Keratinocyte (primary cell): ENCODE data around the gene THOP1. TPM values are rescaled to one million over a fixed set of nuclear protein-coding genes. Genes with fewer than 3 reads are reported as not detected.

Experiments used
- DNase-seq: peaks from one replicate; pipeline ENCODE4 v3.0.0-alpha.2; 2011; ENCODE audit warnings: low read depth, missing footprints, low spot score
- FAIRE-seq: peaks from 2 replicates; lab custom pipeline; 2011; peaks lifted over from hg19 to GRCh38; lab: Jason Lieb, UNC
- H2AFZ ChIP-seq: 2 replicates; pipeline ENCODE4 v1.6.0; 2012; ENCODE audit warnings: low read length, control low read depth, inconsistent platforms; ENCODE audit not compliant: control insufficient read depth
- H3K27ac ChIP-seq: 2 replicates; pipeline ENCODE4 v1.5.1; 2011; ENCODE audit warnings: low read length; ENCODE audit not compliant: control insufficient read depth, insufficient read depth
- H3K27me3 ChIP-seq: 3 replicates; pipeline ENCODE4 v1.6.0; 2011; ENCODE audit warnings: low read length; ENCODE audit not compliant: control insufficient read depth, insufficient read depth; ENCODE audit errors: extremely low read depth
- H3K36me3 ChIP-seq, 2 experiments: 2 replicates in 1 of 2; 3 replicates in 1 of 2; pipeline ENCODE4 v1.5.1; 2011; ENCODE audit warnings: low read length in 2 of 2, mild to moderate bottlenecking in 1 of 2; ENCODE audit not compliant: control insufficient read depth in 2 of 2, insufficient read depth in 2 of 2; ENCODE audit errors: extremely low read depth in 1 of 2
- H3K4me1 ChIP-seq: 3 replicates; pipeline ENCODE4 v1.5.1; 2011; ENCODE audit warnings: low read length; ENCODE audit not compliant: control insufficient read depth, insufficient read depth; ENCODE audit errors: extremely low read depth
- H3K4me2 ChIP-seq: 3 replicates; pipeline ENCODE4 v1.6.0; 2011; ENCODE audit warnings: low read depth, low read length; ENCODE audit not compliant: control insufficient read depth, insufficient read depth; ENCODE audit errors: extremely low read depth
- H3K4me3 ChIP-seq, 3 experiments: fragments of 200-600 bp in 1 of 3; sonication (generic) in 1 of 3; 2 replicates in 2 of 3; 3 replicates in 1 of 3; pipeline ENCODE4 v1.5.1; 2011 to 2016; ENCODE audit warnings: low read length in 3 of 3, mild to moderate bottlenecking in 3 of 3, control low read depth in 2 of 3, inconsistent platforms in 1 of 3, low read depth in 1 of 3, mixed read lengths in 1 of 3, mixed run types in 1 of 3, moderate library complexity in 1 of 3; ENCODE audit not compliant: control insufficient read depth in 2 of 3, insufficient read depth in 2 of 3; ENCODE audit errors: extremely low read depth in 1 of 3
- H3K79me2 ChIP-seq: 2 replicates; pipeline ENCODE4 v1.6.0; 2012; ENCODE audit warnings: low read length; ENCODE audit not compliant: control insufficient read depth, insufficient read depth
- H3K9ac ChIP-seq: 3 replicates; pipeline ENCODE4 v1.6.0; 2011; ENCODE audit warnings: low read length; ENCODE audit not compliant: control insufficient read depth, insufficient read depth; ENCODE audit errors: extremely low read depth
- H3K9me1 ChIP-seq: 3 replicates; pipeline ENCODE4 v1.6.0; 2011; ENCODE audit warnings: low read length; ENCODE audit not compliant: control insufficient read depth, insufficient read depth; ENCODE audit errors: extremely low read depth
- H3K9me3 ChIP-seq: 2 replicates; pipeline ENCODE4 v1.5.1; 2012; ENCODE audit warnings: low read depth, low read length; ENCODE audit not compliant: control insufficient read depth
- H4K20me1 ChIP-seq: 3 replicates; pipeline ENCODE4 v1.6.0; 2011; ENCODE audit warnings: low read length; ENCODE audit not compliant: control insufficient read depth, insufficient read depth; ENCODE audit errors: extremely low read depth
- EZH2 ChIP-seq: IDR thresholded peaks from one replicate; pipeline ENCODE4 v1.6.1; 2012; ENCODE audit warnings: inconsistent platforms, mild to moderate bottlenecking, low read length, moderate library complexity
- dilution Hi-C: fragments of 300-500 bp; cut with MboI; formaldehyde crosslinking; loops from one replicate; pipeline ENCODE4 v1.7.0; 2020; ENCODE audit warnings: low sequenced_read_pairs; ENCODE audit not compliant: extremely low pct_ligation_motif_present
- polyA plus RNA-seq, 5 experiments: library from polyadenylated mRNA; depleted of rRNA in 3 of 5; stranded (reverse) in 3 of 5; stranded (forward) in 1 of 5; unstranded in 1 of 5; fragments of >200 nt; gene quantifications; 1 replicate in 1 of 5; 2 replicates in 3 of 5; 3 replicates in 1 of 5; pipeline versions ENCODE4 v1.2.1 to v1.2.3, GENCODE V29; 2011 to 2012; ENCODE audit warnings: missing spikeins in 2 of 5, low read depth in 1 of 5, low replicate concordance in 1 of 5
- TF ChIP-seq, protein P1 (sequence below), 3 experiments: IDR thresholded peaks in 1 of 3; conservative IDR thresholded peaks in 1 of 3; optimal IDR thresholded peaks in 1 of 3; 2 replicates in 2 of 3; 3 replicates in 1 of 3; pipeline versions ENCODE3 to v1.5.1; 2011; ENCODE audit warnings: low read length in 3 of 3, mild to moderate bottlenecking in 3 of 3, moderate library complexity in 2 of 3, control low read depth in 1 of 3, inconsistent platforms in 1 of 3; ENCODE audit not compliant: insufficient read depth in 2 of 3; ENCODE audit errors: extremely low read depth in 1 of 3

The THOP1 gene
- polyA plus RNA-seq, 1 donor (not counting 4 experiments of a cell fraction or from before 2014, with no cell fraction given): 69.9 TPM

GRCh38 chr19:2854849-2855248 is 69.5 kb downstream of the THOP1 start:
- Histone ChIP-seq H3K36me3 (peaks cover 16 to 26% of the 10 kb centered on the region in 2 experiments), H3K9ac (no peak overlapping the region), H4K20me1 (no peaks in the 10 kb centered on the region), H3K4me3 (no peak overlapping the region), H3K79me2 (no peaks in the 10 kb centered on the region), H3K27me3 (no peaks in the 10 kb centered on the region), H2AFZ (no peak overlapping the region), H3K9me3 (peaks cover 27% of the 10 kb centered on the region), H3K9me1 (no peaks in the 10 kb centered on the region), H3K27ac (no peak overlapping the region), H3K4me1 (no peaks in the 10 kb centered on the region), H3K4me2 (no peak overlapping the region)
- no peak for DNase-seq
- no peak for TF ChIP-seq EZH2
- TF ChIP-seq, protein P1, sequence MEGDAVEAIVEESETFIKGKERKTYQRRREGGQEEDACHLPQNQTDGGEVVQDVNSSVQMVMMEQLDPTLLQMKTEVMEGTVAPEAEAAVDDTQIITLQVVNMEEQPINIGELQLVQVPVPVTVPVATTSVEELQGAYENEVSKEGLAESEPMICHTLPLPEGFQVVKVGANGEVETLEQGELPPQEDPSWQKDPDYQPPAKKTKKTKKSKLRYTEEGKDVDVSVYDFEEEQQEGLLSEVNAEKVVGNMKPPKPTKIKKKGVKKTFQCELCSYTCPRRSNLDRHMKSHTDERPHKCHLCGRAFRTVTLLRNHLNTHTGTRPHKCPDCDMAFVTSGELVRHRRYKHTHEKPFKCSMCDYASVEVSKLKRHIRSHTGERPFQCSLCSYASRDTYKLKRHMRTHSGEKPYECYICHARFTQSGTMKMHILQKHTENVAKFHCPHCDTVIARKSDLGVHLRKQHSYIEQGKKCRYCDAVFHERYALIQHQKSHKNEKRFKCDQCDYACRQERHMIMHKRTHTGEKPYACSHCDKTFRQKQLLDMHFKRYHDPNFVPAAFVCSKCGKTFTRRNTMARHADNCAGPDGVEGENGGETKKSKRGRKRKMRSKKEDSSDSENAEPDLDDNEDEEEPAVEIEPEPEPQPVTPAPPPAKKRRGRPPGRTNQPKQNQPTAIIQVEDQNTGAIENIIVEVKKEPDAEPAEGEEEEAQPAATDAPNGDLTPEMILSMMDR (optimal IDR thresholded peaks at IDR 0.05 in 1 of 3, IDR thresholded peaks at IDR 0.05 in 1 of 3, conservative IDR thresholded peaks at IDR 0.05 in 1 of 3; ENCODE audit: extremely low read depth in 1 of 3, insufficient read depth in 2 of 3, low read length in 3 of 3): no peak
- dilution Hi-C loops: no loop called here
- FAIRE-seq: no peak

DNA sequence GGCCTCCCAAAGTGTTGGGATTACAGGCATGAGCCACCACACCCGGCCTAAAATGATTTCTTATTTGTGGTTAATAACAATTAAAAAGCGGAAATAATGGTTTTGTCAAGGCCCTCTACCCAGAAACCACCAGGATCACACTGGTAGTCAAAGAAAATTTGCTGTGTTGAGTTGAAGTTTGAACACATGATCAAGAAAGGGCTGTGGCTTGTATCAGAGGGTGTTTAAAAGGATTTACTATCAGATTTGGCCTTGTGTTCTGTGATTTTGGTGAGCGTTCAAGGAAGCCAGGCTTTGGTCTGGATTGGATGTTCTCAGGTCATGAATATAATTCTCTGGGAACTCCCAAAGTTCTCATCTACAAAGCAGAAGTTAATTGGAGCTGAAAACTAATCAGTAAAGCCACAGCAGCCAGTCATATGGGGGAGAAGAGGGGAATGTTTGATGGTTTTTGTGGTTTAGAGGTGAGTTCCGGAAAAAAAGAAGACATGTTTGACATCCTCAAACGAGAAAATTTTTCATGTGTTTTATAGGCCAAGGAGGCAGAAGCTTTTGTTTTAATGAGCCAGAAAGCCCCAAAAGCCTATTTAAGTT is 71.3 kb downstream of the THOP1 start:
- no peak overlapping the region for H3K4me3 ChIP-seq
- DNase-seq (no peak), FAIRE-seq (no peak)
- H3K27me3 ChIP-seq: no peaks in the 10 kb centered on the region
- no peak overlapping the region for H3K4me2 ChIP-seq
- peaks cover 15 to 17% of the 10 kb centered on the region in 2 experiments for H3K36me3 ChIP-seq
- H3K9me3 ChIP-seq: peaks cover 23% of the 10 kb centered on the region
- no peak overlapping the region for H3K27ac ChIP-seq
- no peaks in the 10 kb centered on the region for H3K79me2 ChIP-seq
- H3K9me1 ChIP-seq: no peaks in the 10 kb centered on the region
- H2AFZ ChIP-seq: no peak overlapping the region
- no peak overlapping the region for H3K9ac ChIP-seq
- TF ChIP-seq, protein P1 (optimal IDR thresholded peaks at IDR 0.05 in 1 of 3, IDR thresholded peaks at IDR 0.05 in 1 of 3, conservative IDR thresholded peaks at IDR 0.05 in 1 of 3; ENCODE audit: extremely low read depth in 1 of 3, insufficient read depth in 2 of 3, low read length in 3 of 3): no peak
- TF ChIP-seq EZH2: no peak
- H4K20me1 ChIP-seq: no peaks in the 10 kb centered on the region
- dilution Hi-C loops: no loop called here
- H3K4me1 ChIP-seq: no peaks in the 10 kb centered on the region
